GM12878 (cell line): ENCODE measurements around the gene PES1. TPM values are rescaled to one million over a fixed set of nuclear protein-coding genes. Genes with fewer than 3 reads are reported as not detected.
"Not testable (repeated sequence)": the region's sequence is repeated elsewhere in the genome, so short reads cannot be mapped to it uniquely, and the experiment has no call there.

Experiments used
- ATAC-seq: fragments of 200-7000 bp; cut with Tn5 transposase; 3 replicates; pipeline ENCODE4 v1.9.1; 2020; ENCODE audit warnings: mild to moderate bottlenecking, moderate library complexity
- BruUV-seq: library from RNA; stranded (reverse); fragments of 400-500 nt; replicated peaks from 2 replicates; lab custom pipeline; 2021; lab: Mats Ljungman, UMichigan
- CTCF ChIA-PET: fragments of 300-600 bp; sonication (Branson Sonifier 250); formaldehyde crosslinking; extraction: SDS; loops from one replicate; lab custom pipeline; 2021; ENCODE audit warnings: inconsistent platforms; lab: Yijun Ruan, JAX
- POLR2A ChIA-PET: fragments of 350-600 bp; formaldehyde crosslinking; extraction: SDS; loops from one replicate; lab custom pipeline; 2021; ENCODE audit warnings: inconsistent platforms; lab: Charles Lee
- RAD21 ChIA-PET: fragments of 300-600 bp; sonication (Branson Sonifier 250); formaldehyde crosslinking; loops from one replicate; lab custom pipeline; 2023; ENCODE audit warnings: antibody characterized with exemption; ENCODE audit not compliant: unreplicated experiment; lab: Charles Lee
- SMC1A ChIA-PET: fragments of 300-600 bp; sonication (Branson Sonifier 250); formaldehyde crosslinking; loops from one replicate; lab custom pipeline; 2023; ENCODE audit not compliant: unreplicated experiment, uncharacterized antibody; lab: Charles Lee
- DNase-seq: peaks from one replicate; pipeline ENCODE4 v3.0.0-alpha.2; 2011; ENCODE audit warnings: low read depth, low spot score
- FAIRE-seq: peaks from 3 replicates; lab custom pipeline; 2011; peaks lifted over from hg19 to GRCh38; lab: Jason Lieb, UNC
- H2AFZ ChIP-seq: 2 replicates; pipeline ENCODE4 v1.6.0; 2011; ENCODE audit warnings: low read depth, low read length, control low read depth; ENCODE audit not compliant: control insufficient read depth
- H3K27ac ChIP-seq: 2 replicates; pipeline ENCODE4 v1.5.1; 2011; ENCODE audit warnings: control low read depth; ENCODE audit not compliant: control insufficient read depth, insufficient read depth
- H3K27me3 ChIP-seq, 2 experiments: replicated peaks in 1 of 2; 2 replicates each; pipeline versions ENCODE4 v1.6.0 to v1.6.1; 2011; ENCODE audit warnings: low read length in 1 of 2; ENCODE audit not compliant: control insufficient read depth in 2 of 2, insufficient read depth in 2 of 2
- H3K36me3 ChIP-seq, 2 experiments: 2 replicates each; pipeline ENCODE4 v1.5.1; 2011; ENCODE audit warnings: low read length in 1 of 2; ENCODE audit not compliant: control insufficient read depth in 2 of 2, insufficient read depth in 2 of 2
- H3K4me1 ChIP-seq: 2 replicates; pipeline ENCODE4 v1.6.1; 2011; ENCODE audit warnings: mild to moderate bottlenecking, low read length, moderate library complexity, mixed read lengths; ENCODE audit not compliant: control insufficient read depth, insufficient read depth
- H3K4me2 ChIP-seq: 2 replicates; pipeline ENCODE4 v1.6.0; 2011; ENCODE audit warnings: control low read depth; ENCODE audit not compliant: control insufficient read depth, insufficient read depth
- H3K4me3 ChIP-seq: fragments of 200-600 bp; sonication (generic); 2 replicates; pipeline ENCODE4 v1.5.1; 2016
- H3K79me2 ChIP-seq: 2 replicates; pipeline ENCODE4 v1.6.0; 2011; ENCODE audit warnings: low read length; ENCODE audit not compliant: control insufficient read depth, insufficient read depth
- H3K9ac ChIP-seq: 2 replicates; pipeline ENCODE4 v1.8.0; 2011; ENCODE audit warnings: low read length, control low read depth, mixed read lengths; ENCODE audit not compliant: control insufficient read depth, insufficient read depth
- H3K9me3 ChIP-seq: replicated peaks from 3 replicates; pipeline ENCODE4 v1.5.1; 2011; ENCODE audit warnings: mild to moderate bottlenecking, low read length; ENCODE audit not compliant: control insufficient read depth, insufficient read depth
- H4K20me1 ChIP-seq: 2 replicates; pipeline ENCODE4 v1.6.0; 2011; ENCODE audit not compliant: control insufficient read depth, insufficient read depth
- ATF2 ChIP-seq: IDR thresholded peaks from 2 replicates; pipeline ENCODE4 v1.6.1; 2012; ENCODE audit warnings: low read length, inconsistent platforms
- EP300 ChIP-seq, 2 experiments: fragments of 150-350 bp in 1 of 2; IDR thresholded peaks; 2 replicates each; pipeline ENCODE4 v1.6.1; 2011 to 2012; ENCODE audit warnings: low read depth in 2 of 2, low read length in 2 of 2, borderline replicate concordance in 1 of 2, improper control_type of control experiment in 1 of 2, inconsistent platforms in 1 of 2; ENCODE audit not compliant: control insufficient read depth in 1 of 2
- HDGF ChIP-seq: fragments of 450-650 bp; IDR thresholded peaks from 2 replicates; pipeline ENCODE4 v1.6.1; 2016; ENCODE audit warnings: antibody characterized with exemption
- KLF5 ChIP-seq: fragments of 450-650 bp; IDR thresholded peaks from 2 replicates; pipeline ENCODE4 v1.6.1; 2014; ENCODE audit warnings: mild to moderate bottlenecking; ENCODE audit not compliant: partially characterized antibody
- MLLT1 ChIP-seq: fragments of 450-650 bp; IDR thresholded peaks from 2 replicates; pipeline ENCODE4 v1.6.1; 2016; ENCODE audit warnings: mild to moderate bottlenecking
- MXI1 ChIP-seq: fragments of 150-350 bp; IDR thresholded peaks from 2 replicates; pipeline ENCODE4 v1.6.1; 2011; ENCODE audit warnings: low read depth, mild to moderate bottlenecking, inconsistent platforms, low read length, improper control_type of control experiment
- NRF1 ChIP-seq: conservative IDR thresholded peaks from 2 replicates; pipeline ENCODE4 v1.6.1; 2011; ENCODE audit warnings: mild to moderate bottlenecking, low read depth, low read length, improper control_type of control experiment
- RAD51 ChIP-seq: fragments of 450-650 bp; IDR thresholded peaks from 2 replicates; pipeline ENCODE4 v1.6.1; 2016; ENCODE audit warnings: moderate library complexity, mild to moderate bottlenecking, inconsistent platforms
- WGBS: methylation state at CpG from one replicate; pipeline ENCODE4 v1.1.6; 2016; ENCODE audit warnings: low lambda C conversion rate; ENCODE audit not compliant: insufficient replicate concordance, insufficient coverage; ENCODE audit errors: missing lambda C conversion rate; 5-methylcytosine and 5-hydroxymethylcytosine counted together
- in situ Hi-C: fragments of 300-500 bp; cut with MboI; formaldehyde crosslinking; loops from 9 replicates; pipeline ENCODE4 v1.14.3; 2018; ENCODE audit warnings: mixed read lengths
- intact Hi-C: fragments of 100-400 bp; cut with micrococcal nuclease; formaldehyde crosslinking; loops from one replicate; pipeline ENCODE4 v1.14.2; 2022; ENCODE audit not compliant: unreplicated experiment
- polyA plus RNA-seq, 11 experiments: library from polyadenylated mRNA; depleted of rRNA in 4 of 11; unstranded in 6 of 11; stranded (reverse) in 5 of 11; fragments of >200 nt; fragmentation: Nextera tagmentation in 4 of 11; fragmentation: Illumina TruSeq in 1 of 11; extraction: Ambion mirVana in 4 of 11; extraction: Trizol in 1 of 11; gene quantifications; 1 replicate in 1 of 11; 2 replicates in 10 of 11; pipeline versions ENCODE4 v1.2.1 to v1.2.3, GENCODE V29; 2011 to 2016; ENCODE audit warnings: inconsistent platforms in 2 of 11, missing spikeins in 2 of 11, low read depth in 1 of 11
- total RNA-seq, 4 experiments: library from RNA; depleted of rRNA in 3 of 4; stranded (reverse); fragments of >200 nt in 3 of 4; fragmentation: Illumina TruSeq in 1 of 4; extraction: Trizol in 1 of 4; gene quantifications; 2 replicates each; pipeline versions ENCODE4 v1.2.1 to v1.2.3, GENCODE V29; 2013 to 2021

PES1 gene
- total and polyA plus RNA-seq, 10 of the 15 experiments (the other 5 are each of a cell fraction or from before 2014, with no cell fraction given), result 6.9 to 139 (median 106) TPM

GRCh38 chr22:30596199-30596598 is 4.5 kb upstream of the PES1 start:
- POLR2A ChIA-PET, result interaction anchor here (0.6 kb wide), 1 partner anchor 1218 kb away, joined by 6 read pairs; no protein-coding TSS in a partner anchor
- H3K4me1 ChIP-seq, result no peaks in the 10 kb centered on the region
- TF ChIP-seq RAD51 (no peak), HDGF (no peak), NRF1 (no peak), MXI1 (no peak), EP300 (IDR thresholded peaks at IDR 0.05; ENCODE audit: borderline replicate concordance in 1 of 2, control insufficient read depth in 1 of 2, low read depth in 2 of 2, low read length in 2 of 2) (no peak)
- RAD21 ChIA-PET, result no interaction called here
- no peaks in the 10 kb centered on the region for H3K36me3 ChIP-seq
- H3K9me3 ChIP-seq, result no peaks in the 10 kb centered on the region
- no peaks in the 10 kb centered on the region for H3K27me3 ChIP-seq
- DNase-seq (no peak), FAIRE-seq (no peak), ATAC-seq (no peak)
- no peaks in the 10 kb centered on the region for H4K20me1 ChIP-seq
- no peak overlapping the region for H3K4me3 ChIP-seq
- H3K27ac ChIP-seq, result no peak overlapping the region
- no peak overlapping the region for H3K9ac ChIP-seq
- 0% methylated on average over 2 of the region's 2 CpGs for WGBS
- CTCF ChIA-PET, result interaction anchor here (1.0 to 1.6 kb wide), 3 partner anchors 8 to 13 kb away, joined by 3 to 6 read pairs (median 3); no protein-coding TSS in a partner anchor
- H3K79me2 ChIP-seq, result peaks cover 5% of the 10 kb centered on the region
- intact Hi-C loops, result no loop called here
- no peak overlapping the region for H3K4me2 ChIP-seq
- SMC1A ChIA-PET, result no interaction called here
- BruUV-seq, result no TSS peak
- H2AFZ ChIP-seq, result no peak overlapping the region
- in situ Hi-C loops, result no loop called here

GRCh38 chr22:30592360-30592713 is 627 bp upstream of the PES1 start:
- BruUV-seq, in situ Hi-C loops, H4K20me1 ChIP-seq, ATAC-seq, H3K4me1 ChIP-seq, H3K9me3 ChIP-seq: not testable (repeated sequence)
- Histone ChIP-seq H3K79me2 (peaks cover 26% of the 10 kb centered on the region), H3K36me3 (peaks cover 4 to 18% of the 10 kb centered on the region in 2 experiments)
- WGBS, result 29% methylated on average over 18 of the region's 18 CpGs
- POLR2A ChIA-PET, result interaction anchor here (1.2 to 1.3 kb wide), 3 partner anchors 12 to 16 kb away, joined by 3 to 7 read pairs (median 4); no protein-coding TSS in a partner anchor
- TF ChIP-seq ATF2 (0 out of 2 replicates have a peak, but pooled peaks have one; percentile 5), MLLT1 (0 out of 2 replicates have a peak, but pooled peaks have one; percentile 45), KLF5 (peak; percentile 8)
- TF ChIP-seq, all 136 proteins: peak for 3; not testable (repeated sequence) for 133
- H3K27me3 ChIP-seq, RAD21 ChIA-PET, H3K4me3 ChIP-seq, H2AFZ ChIP-seq, H3K9ac ChIP-seq, DNase-seq, H3K27ac ChIP-seq, intact Hi-C loops, FAIRE-seq: not testable (repeated sequence)
- SMC1A ChIA-PET, result interaction anchor here (0.7 to 0.9 kb wide), 3 partner anchors 9 to 163 kb away, joined by 3 to 4 read pairs (median 3); no protein-coding TSS in a partner anchor
- CTCF ChIA-PET, result interaction anchor here (0.7 to 6.6 kb wide), 6 partner anchors 10 to 376 kb away, joined by 3 to 45 read pairs (median 6); partner anchors contain the start of genes MORC2, SLC35E4 and TCN2
- peak overlapping the region; percentile 56; the same call in 1 of the 2 replicates for H3K4me2 ChIP-seq
